Pons (tissue), 1 donor: ENCODE data around the gene ODAD4.

ENCODE experiments used
- DNase-seq: peaks from one replicate; pipeline ENCODE4 v3.0.0-alpha.2; 2016; ENCODE audit warnings: low spot score

The ODAD4 gene

DNA sequence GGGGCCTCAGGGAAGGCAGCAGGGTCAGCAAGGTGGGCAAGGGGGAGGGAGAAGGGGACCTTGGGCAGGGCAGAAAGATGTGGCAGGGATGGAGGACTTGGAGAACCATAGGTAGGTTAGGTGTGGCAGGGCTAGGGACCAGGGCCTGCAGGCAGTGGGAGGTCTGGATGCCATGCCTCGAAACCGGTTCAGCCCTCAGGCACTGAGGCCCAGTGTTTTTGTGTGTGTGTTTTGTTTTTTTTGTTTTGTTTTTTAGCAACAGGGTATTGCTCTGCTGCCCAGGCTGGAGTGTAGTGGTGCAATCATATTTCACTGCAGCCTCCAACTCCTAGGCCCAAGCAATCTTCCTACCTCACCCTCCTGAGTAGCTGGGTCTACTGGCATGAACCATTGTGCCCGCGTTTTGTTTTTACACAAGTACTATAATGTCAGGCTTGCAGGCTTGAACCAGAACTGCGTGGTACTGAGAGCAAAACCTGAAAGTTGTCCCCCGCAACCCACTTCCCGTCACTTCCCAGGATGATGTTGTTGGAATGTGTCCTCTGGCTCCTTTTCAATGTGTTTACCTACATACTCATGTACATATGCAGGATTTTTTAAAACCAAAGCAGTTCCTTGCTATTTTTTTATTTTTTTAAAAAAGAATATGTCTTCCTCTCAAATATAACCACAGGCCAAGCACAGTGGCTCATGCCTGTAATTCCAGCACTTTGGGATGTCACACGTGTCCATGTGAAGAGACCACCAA, 12.4 kb downstream of the ODAD4 start:
- DNase-seq, result no peak

DNA sequence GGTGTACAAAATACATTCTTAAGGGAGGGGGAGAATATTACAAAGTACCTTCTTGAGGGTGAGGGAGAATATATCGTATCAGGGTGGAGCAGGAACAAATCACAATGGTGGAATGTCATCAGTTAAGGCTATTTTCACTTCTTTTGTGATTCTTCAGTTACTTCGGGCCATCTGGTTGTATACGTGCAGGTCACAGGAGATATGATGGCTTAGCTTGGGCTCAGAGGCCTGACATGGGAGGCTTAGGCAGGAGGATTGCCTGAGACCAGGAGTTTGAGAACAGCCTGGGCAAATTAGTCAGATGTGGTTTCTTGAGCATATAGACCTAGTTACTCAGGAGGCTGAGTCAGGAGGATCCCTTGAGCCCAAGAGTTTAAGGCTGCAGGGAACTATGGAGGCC, 13.1 kb downstream of the ODAD4 start:
- no peak for DNase-seq

DNA sequence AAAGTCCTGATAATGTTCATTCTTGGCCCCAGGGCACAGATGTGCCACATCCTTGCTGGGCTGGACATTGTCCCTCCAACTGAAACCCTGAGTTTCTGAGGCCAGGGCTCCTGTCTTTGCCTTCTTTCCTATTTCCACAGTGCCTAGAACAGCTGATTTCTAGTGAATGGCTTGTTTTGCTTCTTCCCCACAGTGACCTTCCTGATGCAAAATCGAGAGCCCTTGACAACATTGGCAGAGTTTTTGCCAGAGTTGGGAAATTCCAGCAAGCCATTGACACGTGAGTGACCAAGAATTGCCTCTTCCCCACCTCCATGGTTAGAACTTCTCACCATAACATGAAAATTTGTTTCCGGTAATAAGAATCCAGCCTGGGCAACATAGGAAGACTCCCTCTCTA, 14.5 kb downstream of the ODAD4 start:
- DNase-seq, result no peak

DNA sequence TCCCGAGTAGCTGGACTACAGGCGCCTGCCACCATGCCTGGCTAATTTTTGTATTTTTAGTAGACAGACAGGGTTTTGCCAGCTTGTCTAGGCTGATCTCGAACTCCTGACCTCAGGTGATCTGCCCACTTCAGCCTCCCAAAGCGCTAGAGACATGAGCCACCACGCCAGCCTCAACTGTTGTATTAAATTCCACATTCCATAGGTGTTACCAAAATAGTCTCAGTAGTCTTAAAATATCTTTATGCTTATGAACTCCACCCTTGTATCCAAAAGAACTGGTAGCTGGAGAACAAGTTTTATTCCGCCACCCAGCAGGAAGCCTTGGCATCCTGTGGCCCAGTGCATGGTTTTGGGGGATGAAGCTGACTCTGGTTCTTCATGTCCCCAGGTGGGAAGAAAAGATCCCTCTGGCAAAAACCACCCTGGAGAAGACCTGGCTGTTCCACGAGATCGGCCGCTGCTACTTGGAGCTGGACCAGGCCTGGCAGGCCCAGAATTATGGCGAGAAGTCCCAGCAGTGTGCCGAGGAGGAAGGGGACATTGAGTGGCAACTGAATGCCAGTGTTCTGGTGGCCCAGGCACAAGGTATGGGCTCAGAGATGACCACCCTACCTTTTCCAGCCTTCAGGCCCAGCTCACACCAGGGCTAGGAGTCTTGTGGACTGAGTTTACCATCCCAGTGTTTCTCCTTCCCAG, 18.5 kb downstream of the ODAD4 start:
- no peak for DNase-seq

- no peak for DNase-seq
These were observed 26.1 kb downstream of the ODAD4 start for GRCh38 chr17:41956522-41956921.

DNA sequence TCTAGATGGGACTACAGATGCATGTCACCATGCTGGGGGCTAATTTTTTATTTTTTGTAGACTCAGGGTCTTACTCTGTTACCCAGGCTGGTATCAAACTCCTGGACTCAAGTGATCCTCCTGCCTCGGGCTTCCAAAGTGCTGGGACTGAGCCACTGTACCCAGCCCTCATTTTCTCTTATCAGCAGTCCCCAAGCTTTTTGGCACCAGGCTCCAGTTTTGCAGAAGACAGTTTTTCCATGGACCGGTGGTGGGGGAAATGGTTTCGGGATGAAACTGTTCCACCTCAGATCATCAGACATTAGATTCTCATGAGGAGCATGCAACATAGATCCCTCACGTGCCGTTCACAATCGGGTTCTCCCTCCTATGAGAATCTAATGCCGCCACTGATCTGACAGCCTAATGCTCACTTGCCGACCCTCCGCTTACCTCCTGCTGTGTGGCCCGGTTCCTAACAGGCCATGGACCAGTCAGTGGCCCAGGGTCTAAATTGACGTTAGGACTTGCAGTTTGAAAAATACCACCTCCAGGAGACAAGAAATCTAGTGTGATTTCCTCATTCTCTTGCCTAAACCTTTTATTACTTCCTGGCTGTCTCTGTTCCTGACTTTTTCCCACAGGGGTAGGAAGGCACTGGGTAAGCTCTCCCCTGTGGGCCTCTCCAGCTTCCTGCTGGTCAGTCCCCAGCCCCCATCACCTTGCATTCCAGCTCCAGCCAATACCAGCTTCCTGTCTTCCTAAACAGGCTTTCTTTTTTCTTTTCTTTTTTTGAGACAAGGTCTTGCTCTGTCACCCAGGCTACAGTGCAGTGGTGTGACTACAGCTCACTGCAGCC, 26.8 kb downstream of the ODAD4 start:
- DNase-seq, result no peak

DNA sequence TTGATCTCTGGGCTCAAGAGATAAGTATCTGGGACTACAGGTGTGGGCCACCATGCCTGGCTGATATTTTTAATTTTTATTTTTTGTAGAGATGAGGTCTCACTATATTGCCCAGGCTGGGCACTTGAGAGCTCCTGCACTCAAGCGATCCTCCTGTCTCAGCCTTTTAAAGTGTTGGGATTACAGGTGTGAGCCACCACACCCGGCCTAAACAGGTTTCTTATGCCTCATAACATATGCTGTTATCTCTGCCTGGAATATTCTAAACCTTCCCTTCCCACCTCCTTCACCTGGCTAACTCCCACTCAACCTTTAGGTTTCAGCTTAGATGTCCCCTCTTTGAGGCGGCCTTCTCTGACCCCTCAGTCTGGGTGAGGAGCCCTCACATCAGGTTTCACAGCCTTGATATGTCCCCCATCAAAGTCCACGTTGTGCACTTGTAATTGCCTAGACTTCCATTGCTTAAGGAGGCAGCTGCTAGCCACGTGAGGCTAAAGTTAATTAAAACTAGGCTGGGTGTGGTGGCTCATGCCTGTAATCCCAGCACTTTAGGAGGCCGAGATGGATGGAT, 27.5 kb downstream of the ODAD4 start:
- DNase-seq, result no peak

DNA sequence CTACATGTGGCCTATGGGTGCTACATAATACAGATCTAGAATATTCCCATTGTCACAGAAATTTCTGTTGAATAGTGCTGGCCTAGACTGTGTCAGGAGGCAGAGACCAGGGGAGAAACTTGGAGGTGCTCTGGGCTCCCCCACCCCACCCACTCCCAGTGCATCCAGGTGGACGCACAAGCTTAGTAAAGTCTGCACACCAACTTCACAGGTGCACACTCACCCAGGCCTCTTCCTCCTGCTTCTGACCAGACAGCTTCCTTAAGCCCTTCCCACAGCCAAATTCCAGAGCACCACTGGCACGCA, 28.6 kb downstream of the ODAD4 start:
- DNase-seq, result no peak

DNA sequence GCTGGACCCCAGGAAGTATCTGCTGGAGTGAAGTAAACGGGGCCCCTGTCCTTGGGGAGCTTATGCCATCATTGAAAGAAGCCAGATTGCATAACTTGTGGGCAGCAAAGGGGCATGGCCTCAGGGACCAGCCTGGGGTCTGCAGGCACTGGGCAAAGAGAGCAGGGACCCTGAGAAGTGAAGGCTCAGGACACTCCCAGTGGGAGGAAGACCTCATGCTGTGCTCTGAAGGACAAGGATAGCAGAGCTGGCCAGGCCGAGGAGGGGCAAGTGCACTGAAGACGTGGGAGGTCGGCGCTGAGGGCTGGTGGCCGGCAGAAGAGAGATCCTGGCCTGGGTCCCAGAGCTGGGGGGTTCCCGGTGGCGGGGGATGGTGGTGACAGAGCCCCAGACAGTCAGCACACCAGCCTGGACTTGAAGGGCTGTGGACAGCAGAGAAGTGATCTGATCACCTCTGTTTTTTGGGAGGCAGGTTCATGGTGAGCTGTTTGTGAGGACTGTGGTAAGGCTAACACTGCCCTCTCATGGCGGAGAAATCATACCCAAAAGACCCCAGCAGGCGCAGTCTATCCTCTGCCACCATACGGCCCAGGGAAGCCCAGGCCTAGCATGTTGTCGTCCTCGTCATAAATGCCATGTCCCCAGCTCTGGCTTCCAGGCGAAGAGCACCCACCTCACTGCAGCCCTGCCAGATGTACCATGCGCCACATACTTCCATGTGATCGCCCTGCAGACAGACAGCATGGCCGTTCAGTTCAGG, 29.1 kb downstream of the ODAD4 start:
- no peak for DNase-seq

GRCh38 chr17:41962111-41962510, 31.7 kb downstream of the ODAD4 start:
- no peak for DNase-seq

GRCh38 chr17:41962768-41963434, 32.5 kb downstream of the ODAD4 start:
- DNase-seq, result peak; percentile 82

GRCh38 chr17:41965694-41966462, 35.5 kb downstream of the ODAD4 start:
- DNase-seq, result no peak

GRCh38 chr17:41966463-41967140, 36.2 kb downstream of the ODAD4 start, which contains the start of gene CNP:
Gene CNP, plus strand, starts transcription at chr17:41966795. Its CDS starts 90 bp downstream, at chr17:41966885.
- DNase-seq, result peak; percentile 89

- peak; percentile 98 for DNase-seq
These were observed 36.9 kb downstream of the ODAD4 start for GRCh38 chr17:41967141-41967920.

- no peak for DNase-seq
These were observed 37.6 kb downstream of the ODAD4 start for GRCh38 chr17:41967921-41968578.

GRCh38 chr17:41968676-41969075, 38.3 kb downstream of the ODAD4 start:
- DNase-seq, result no peak

GRCh38 chr17:41970901-41971331, 40.5 kb downstream of the ODAD4 start:
- DNase-seq, result peak; percentile 22
